Measurements from ENCODE around the gene NUDT6.
"Not testable (repeated sequence)": the region's sequence is repeated elsewhere in the genome, so short reads cannot be mapped to it uniquely, and the experiment has no call there.

NUDT6 gene

GRCh38 chr4:122921971-122922876 lies at the start of gene NUDT6:
TSS of gene NUDT6 (minus strand) at chr4:122922597. CDS start at chr4:122922572, 25 bp downstream.
- in situ Hi-C loops (cut with MboI; ENCODE audit: low sequenced_read_pairs), result no loop called here

GRCh38 chr4:122968227-122968812 lies 45.9 kb upstream of the NUDT6 start:
- in situ Hi-C loops (cut with MboI; ENCODE audit: low sequenced_read_pairs), result no loop called here

- in situ Hi-C loops (cut with MboI; ENCODE audit: low sequenced_read_pairs), result no loop called here
Observed at GRCh38 chr4:122967231-122967630, 44.8 kb upstream of the NUDT6 start.

GRCh38 chr4:122966201-122966600 lies 43.8 kb upstream of the NUDT6 start:
- in situ Hi-C loops (cut with MboI; ENCODE audit: low sequenced_read_pairs), result no loop called here

- in situ Hi-C loops (cut with MboI; ENCODE audit: low sequenced_read_pairs), result no loop called here
Observed at GRCh38 chr4:122963216-122963615, 40.8 kb upstream of the NUDT6 start.

GRCh38 chr4:122960611-122961000 lies 38.2 kb upstream of the NUDT6 start:
- in situ Hi-C loops (cut with MboI; ENCODE audit: low sequenced_read_pairs), result no loop called here

GRCh38 chr4:122959981-122960610 lies 37.7 kb upstream of the NUDT6 start:
- in situ Hi-C loops (cut with MboI; ENCODE audit: low sequenced_read_pairs), result no loop called here

- in situ Hi-C loops (cut with MboI; ENCODE audit: low sequenced_read_pairs), result no loop called here
Observed at GRCh38 chr4:122959441-122959840, 37.0 kb upstream of the NUDT6 start.

- in situ Hi-C loops (cut with MboI; ENCODE audit: low sequenced_read_pairs), result no loop called here
Observed at GRCh38 chr4:122958505-122958904, 36.1 kb upstream of the NUDT6 start.

- in situ Hi-C loops (cut with MboI; ENCODE audit: low sequenced_read_pairs), result no loop called here
Observed at GRCh38 chr4:122953924-122954323, 31.5 kb upstream of the NUDT6 start.

- in situ Hi-C loops (cut with MboI; ENCODE audit: low sequenced_read_pairs), result no loop called here
Observed at GRCh38 chr4:122952028-122952427, 29.6 kb upstream of the NUDT6 start.

GRCh38 chr4:122948671-122949070 lies 26.3 kb upstream of the NUDT6 start:
- in situ Hi-C loops (cut with MboI; ENCODE audit: low sequenced_read_pairs), result no loop called here

GRCh38 chr4:122946142-122946541 lies 23.7 kb upstream of the NUDT6 start:
- in situ Hi-C loops (cut with MboI; ENCODE audit: low sequenced_read_pairs), result no loop called here

- in situ Hi-C loops (cut with MboI; ENCODE audit: low sequenced_read_pairs), result not testable (repeated sequence)
Observed at GRCh38 chr4:122945136-122945535, 22.7 kb upstream of the NUDT6 start.

GRCh38 chr4:122932763-122933162 lies 10.4 kb upstream of the NUDT6 start:
- in situ Hi-C loops (cut with MboI; ENCODE audit: low sequenced_read_pairs), result no loop called here

- in situ Hi-C loops (cut with MboI; ENCODE audit: low sequenced_read_pairs), result no loop called here
Observed at GRCh38 chr4:122930862-122931261, 8.5 kb upstream of the NUDT6 start.

GRCh38 chr4:122928930-122929329 lies 6.5 kb upstream of the NUDT6 start:
- in situ Hi-C loops (cut with MboI; ENCODE audit: low sequenced_read_pairs), result no loop called here

GRCh38 chr4:122922877-122923511 lies 597 bp upstream of the NUDT6 start:
- in situ Hi-C loops (cut with MboI; ENCODE audit: low sequenced_read_pairs), result no loop called here

GRCh38 chr4:122921300-122921699 lies 1.1 kb downstream of the NUDT6 start:
- in situ Hi-C loops (cut with MboI; ENCODE audit: low sequenced_read_pairs), result no loop called here

- in situ Hi-C loops (cut with MboI; ENCODE audit: low sequenced_read_pairs), result no loop called here
Observed at GRCh38 chr4:122920473-122920872, 1.9 kb downstream of the NUDT6 start.

GRCh38 chr4:122917731-122918130 lies 4.7 kb downstream of the NUDT6 start:
- in situ Hi-C loops (cut with MboI; ENCODE audit: low sequenced_read_pairs), result no loop called here
